ENCODE results near the gene HS6ST1.

The HS6ST1 gene

DNA sequence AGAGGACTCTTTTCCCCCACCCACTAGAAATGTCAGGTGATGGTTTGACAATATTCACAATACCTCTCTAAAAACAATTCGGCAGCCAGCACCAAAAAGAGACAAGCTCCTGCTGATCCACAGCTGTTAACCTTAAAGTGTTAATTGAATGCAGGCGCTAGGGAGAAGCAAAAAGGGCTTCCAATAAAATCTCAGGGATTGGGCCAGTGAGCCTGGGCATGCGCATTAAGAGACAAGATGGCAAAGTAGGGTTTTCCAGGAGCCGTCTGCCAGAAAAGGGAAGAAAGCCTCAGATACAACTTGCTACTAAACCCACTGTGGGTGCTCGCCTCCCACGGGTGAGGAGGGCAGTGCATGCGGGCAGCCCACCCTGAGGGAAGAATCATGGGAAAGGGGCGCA is 98.8 kb downstream of the HS6ST1 start:
- no peak overlapping the region for H3K4me3 ChIP-seq (ENCODE audit: low read length in 2 of 2)
- H3K36me3 ChIP-seq (ENCODE audit: control insufficient read depth in 2 of 2, insufficient read depth in 2 of 2, low read length in 2 of 2): no peaks in the 10 kb centered on the region
- no peak overlapping the region for H3K27ac ChIP-seq (ENCODE audit: low read length)
- H3K9ac ChIP-seq (ENCODE audit: low read length in 2 of 2): no peak overlapping the region
- no peaks in the 10 kb centered on the region for H3K27me3 ChIP-seq (ENCODE audit: control insufficient read depth in 1 of 2, insufficient read depth in 2 of 2, low read length in 2 of 2)
- no peaks in the 10 kb centered on the region for H3K4me1 ChIP-seq (ENCODE audit: control insufficient read depth, insufficient read depth, low read length)
- no peaks in the 10 kb centered on the region for H3K9me3 ChIP-seq (ENCODE audit: control insufficient read depth in 2 of 2, low read length in 2 of 2)

DNA sequence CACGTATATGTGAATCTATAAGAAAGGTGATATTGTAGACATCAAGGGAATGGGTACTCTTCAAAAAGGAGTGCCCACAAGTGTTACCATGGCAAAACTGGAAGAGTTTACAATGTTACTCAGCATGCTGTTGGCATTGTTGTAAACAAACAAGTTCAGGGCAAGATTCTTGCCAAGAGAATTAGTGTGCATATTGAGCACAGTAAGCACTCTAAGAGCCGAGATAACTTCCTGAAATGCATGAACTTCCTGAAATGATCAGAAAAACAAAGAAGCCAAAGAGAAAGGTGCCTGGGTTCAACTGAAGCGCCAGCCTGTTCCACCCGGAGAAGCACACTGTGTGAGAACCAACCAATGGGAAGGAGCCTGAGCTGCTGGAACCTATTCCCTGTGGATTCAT is 101.0 kb downstream of the HS6ST1 start:
- H3K27ac ChIP-seq (ENCODE audit: low read length): no peak overlapping the region
- no peak overlapping the region for H3K4me3 ChIP-seq (ENCODE audit: low read length in 2 of 2)
- no peaks in the 10 kb centered on the region for H3K9me3 ChIP-seq (ENCODE audit: control insufficient read depth in 2 of 2, low read length in 2 of 2)
- H3K9ac ChIP-seq (ENCODE audit: low read length in 2 of 2): no peak overlapping the region
- no peaks in the 10 kb centered on the region for H3K36me3 ChIP-seq (ENCODE audit: control insufficient read depth in 2 of 2, insufficient read depth in 2 of 2, low read length in 2 of 2)
- H3K27me3 ChIP-seq (ENCODE audit: control insufficient read depth in 1 of 2, insufficient read depth in 2 of 2, low read length in 2 of 2): no peaks in the 10 kb centered on the region
- no peaks in the 10 kb centered on the region for H3K4me1 ChIP-seq (ENCODE audit: control insufficient read depth, insufficient read depth, low read length)

DNA sequence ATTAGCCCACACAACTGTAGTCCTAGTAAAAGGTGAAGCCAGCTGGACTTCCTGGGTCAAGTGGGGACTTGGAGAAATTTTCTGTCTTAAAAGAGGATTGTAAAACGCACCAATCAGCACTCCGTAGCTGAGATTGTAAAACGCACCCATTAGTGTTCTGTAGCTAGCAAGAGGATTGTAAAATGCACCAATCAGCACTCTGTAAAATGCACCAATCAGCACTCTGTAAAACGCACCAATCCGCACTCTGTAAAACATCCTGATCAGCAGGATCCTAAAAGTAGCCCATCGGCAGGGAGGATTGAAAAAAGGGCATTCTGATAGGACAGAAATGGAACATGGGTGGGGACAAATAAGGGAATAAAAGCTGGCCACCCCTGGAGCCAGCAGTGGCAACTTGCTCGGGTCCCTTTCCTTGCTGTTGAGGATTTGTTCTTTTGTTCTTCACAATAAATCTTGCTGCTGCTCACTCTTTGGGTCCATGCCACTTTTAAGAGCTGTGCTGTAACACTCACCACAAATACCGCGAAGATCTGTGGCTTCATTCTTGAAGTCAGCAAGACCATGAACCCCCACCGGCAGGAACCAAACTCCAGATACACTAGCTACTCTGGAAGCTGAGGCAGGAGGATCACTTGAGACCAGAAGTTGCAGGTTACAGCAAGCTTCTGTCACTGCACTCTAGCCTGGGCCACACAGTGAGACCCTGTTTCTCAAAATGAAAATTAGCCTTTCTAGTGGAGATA is 102.6 kb downstream of the HS6ST1 start:
- no peak overlapping the region for H3K4me3 ChIP-seq (ENCODE audit: low read length in 2 of 2)
- no peaks in the 10 kb centered on the region for H3K27me3 ChIP-seq (ENCODE audit: control insufficient read depth in 1 of 2, insufficient read depth in 2 of 2, low read length in 2 of 2)
- H3K9ac ChIP-seq (ENCODE audit: low read length in 2 of 2): no peak overlapping the region

More for the DNA sequence above, 102.6 kb downstream of the HS6ST1 start:
- Histone ChIP-seq H3K9me3 (ENCODE audit: control insufficient read depth in 2 of 2, low read length in 2 of 2) (no peaks in the 10 kb centered on the region), H3K27ac (ENCODE audit: low read length) (no peak overlapping the region), H3K4me1 (ENCODE audit: control insufficient read depth, insufficient read depth, low read length) (no peaks in the 10 kb centered on the region), H3K36me3 (ENCODE audit: control insufficient read depth in 2 of 2, insufficient read depth in 2 of 2, low read length in 2 of 2) (no peaks in the 10 kb centered on the region)

Measured in stomach smooth muscle (tissue), 2 donors.